ENCODE data around the gene FAM120A. TPM values are rescaled to one million over a fixed set of nuclear protein-coding genes. Genes with fewer than 3 reads are reported as not detected.
A peak's percentile ranks its signal among the peaks of the same experiment; 100 is the strongest.

FAM120A gene
- total and polyA plus RNA-seq, 2 of the 13 experiments (the other 11 are each of a cell fraction or from before 2014, with no cell fraction given) = 41.3 to 44.4 TPM

- no peaks in the 10 kb centered on the region for H3K27me3 ChIP-seq (ENCODE audit: control insufficient read depth in 1 of 2, insufficient read depth in 2 of 2, low read length in 2 of 2)
- H3K9me3 ChIP-seq (ENCODE audit: low read length) = no peaks in the 10 kb centered on the region
- TF ChIP-seq MYC (CRISPR knock-in tag; IDR thresholded peaks at IDR 0.05; ENCODE audit: borderline replicate concordance) = no peak
- peak; percentile 84 for TF ChIP-seq ZNF629 (CRISPR knock-in tag; conservative IDR thresholded peaks at IDR 0.05)
- TF ChIP-seq ZMYM3 (CRISPR knock-in tag; IDR thresholded peaks at IDR 0.05) = 0 out of 2 replicates have a peak, but pooled peaks have one; percentile 35
- TF ChIP-seq ZNF17 (CRISPR knock-in tag; IDR thresholded peaks at IDR 0.05) = no peak
- no peak for TF ChIP-seq SPEN (CRISPR knock-in tag; IDR thresholded peaks at IDR 0.05; ENCODE audit: low read depth)
- no peak overlapping the region for H3K4me3 ChIP-seq (replicated peaks in 1 of 3; ENCODE audit: insufficient read depth in 1 of 3, low read depth in 2 of 3, low read length in 3 of 3)
- H3K27ac ChIP-seq (ENCODE audit: extremely low read length, insufficient read depth, low read length) = no peak overlapping the region
- H2AFZ ChIP-seq (ENCODE audit: low read length) = no peak overlapping the region
- peaks cover 52% of the 10 kb centered on the region for H3K79me2 ChIP-seq (ENCODE audit: insufficient read depth, low read length)
- H4K20me1 ChIP-seq (ENCODE audit: insufficient read depth, low read length) = peaks cover 8% of the 10 kb centered on the region
- ATAC-seq (no peak), DNase-seq (ENCODE audit: low spot score) (no peak), FAIRE-seq (no peak)
- WGBS (ENCODE audit: low lambda C conversion rate) = 96% methylated on average over 4 of the region's 4 CpGs
- H3K4me2 ChIP-seq (ENCODE audit: low read depth, low read length) = no peak overlapping the region
- no TSS peak for BruUV-seq (replicated peaks)
- H3K36me3 ChIP-seq (replicated peaks in 1 of 2; ENCODE audit: control insufficient read depth in 1 of 2, insufficient read depth in 2 of 2, low read length in 2 of 2) = no peaks in the 10 kb centered on the region
- intact Hi-C loops (cut with micrococcal nuclease; ENCODE audit: unreplicated experiment) = no loop called here
- in situ Hi-C loops (cut with HindIII; ENCODE audit: extremely low pct_ligation_motif_present, low pct_unique_long_range_greater_than_20kb) = no loop called here
- H3K4me1 ChIP-seq (ENCODE audit: insufficient read depth, low read length) = peaks cover 66% of the 10 kb centered on the region
- ChIA-PET CTCF (ENCODE audit: low intra/inter-chr PET ratio, low total read pairs) (no interaction called here), POLR2A (no interaction called here)
- no peak overlapping the region for H3K9ac ChIP-seq (ENCODE audit: insufficient read depth, low read depth, low read length)
These were observed 134.2 kb downstream of the FAM120A start for GRCh38 chr9:93585695-93586094.

GRCh38 chr9:93586290-93587057 is 135.0 kb downstream of the FAM120A start:
- Histone ChIP-seq H3K4me3 (replicated peaks in 1 of 3; ENCODE audit: insufficient read depth in 1 of 3, low read depth in 2 of 3, low read length in 3 of 3) (no peak overlapping the region), H3K79me2 (ENCODE audit: insufficient read depth, low read length) (peaks cover 50% of the 10 kb centered on the region), H3K9me3 (ENCODE audit: low read length) (no peaks in the 10 kb centered on the region), H3K4me2 (ENCODE audit: low read depth, low read length) (no peak overlapping the region), H4K20me1 (ENCODE audit: insufficient read depth, low read length) (peaks cover 1% of the 10 kb centered on the region), H3K27ac (ENCODE audit: extremely low read length, insufficient read depth, low read length) (no peak overlapping the region), H2AFZ (ENCODE audit: low read length) (no peak overlapping the region), H3K4me1 (ENCODE audit: insufficient read depth, low read length) (peaks cover 66% of the 10 kb centered on the region), H3K36me3 (replicated peaks in 1 of 2; ENCODE audit: control insufficient read depth in 1 of 2, insufficient read depth in 2 of 2, low read length in 2 of 2) (no peaks in the 10 kb centered on the region), H3K27me3 (ENCODE audit: control insufficient read depth in 1 of 2, insufficient read depth in 2 of 2, low read length in 2 of 2) (no peaks in the 10 kb centered on the region), H3K9ac (ENCODE audit: insufficient read depth, low read depth, low read length) (no peak overlapping the region)
- intact Hi-C loops (cut with micrococcal nuclease; ENCODE audit: unreplicated experiment) (no loop called here), in situ Hi-C loops (cut with HindIII; ENCODE audit: extremely low pct_ligation_motif_present, low pct_unique_long_range_greater_than_20kb) (no loop called here)
- ChIA-PET POLR2A (no interaction called here), CTCF (ENCODE audit: low intra/inter-chr PET ratio, low total read pairs) (no interaction called here)
- WGBS (ENCODE audit: low lambda C conversion rate) = 100% methylated on average over 4 of the region's 13 CpGs
- DNase-seq (ENCODE audit: low spot score) (no peak), FAIRE-seq (no peak), ATAC-seq (no peak)
- BruUV-seq (replicated peaks) = no TSS peak
- TF ChIP-seq ZNF564 (CRISPR knock-in tag; IDR thresholded peaks at IDR 0.05) = no peak
- no peak for TF ChIP-seq DZIP1 (CRISPR knock-in tag; IDR thresholded peaks at IDR 0.05)
- TF ChIP-seq KDM4B (CRISPR knock-in tag; IDR thresholded peaks at IDR 0.05) = no peak
- no peak for TF ChIP-seq ZNF337 (CRISPR knock-in tag; IDR thresholded peaks at IDR 0.05; ENCODE audit: borderline replicate concordance, low read depth)
- TF ChIP-seq MTF2 (CRISPR knock-in tag; IDR thresholded peaks at IDR 0.05; ENCODE audit: borderline replicate concordance) = no peak
- TF ChIP-seq ZNF780A (CRISPR knock-in tag; IDR thresholded peaks at IDR 0.05) = no peak
- no peak for TF ChIP-seq HOXD1 (CRISPR knock-in tag; IDR thresholded peaks at IDR 0.05)
- no peak for TF ChIP-seq RCOR2 (CRISPR knock-in tag; IDR thresholded peaks at IDR 0.05)
- no peak for TF ChIP-seq ZNF563 (CRISPR knock-in tag; IDR thresholded peaks at IDR 0.05)
- TF ChIP-seq FOXC1 (CRISPR knock-in tag; IDR thresholded peaks at IDR 0.05; ENCODE audit: borderline replicate concordance) = no peak
- no peak for TF ChIP-seq ZBTB1 (CRISPR knock-in tag; IDR thresholded peaks at IDR 0.05; ENCODE audit: borderline replicate concordance)

All from HepG2 (cell line).